Psoas muscle (tissue), 8 donors: ENCODE measurements around the gene SPOCD1. TPM values are rescaled to one million over a fixed set of nuclear protein-coding genes. Genes with fewer than 3 reads are reported as not detected.

ENCODE experiments used
- ATAC-seq, 4 donors: fragments of 200-7000 bp; cut with Tn5 transposase; one replicate each; pipeline ENCODE4 v1.9.1; 2020; ENCODE audit warnings: moderate library complexity in 3 of 4, mild to moderate bottlenecking in 2 of 4
- DNase-seq, 2 donors: peaks; one replicate each; pipeline ENCODE4 v3.0.0-alpha.2; 2020
- H3K27ac ChIP-seq: fragments of 200-600 bp; one replicate; pipeline ENCODE4 v1.8.0; 2022
- H3K27me3 ChIP-seq, 3 donors: fragments of 200-600 bp in 1 of 3; one replicate each; pipeline versions ENCODE4 v1.6.1 to v1.8.0; 2013 to 2022; ENCODE audit warnings: low read length in 2 of 3, mild to moderate bottlenecking in 2 of 3, moderate library complexity in 1 of 3; ENCODE audit not compliant: insufficient read depth in 3 of 3
- H3K36me3 ChIP-seq, 2 donors: fragments of 200-600 bp in 1 of 2; one replicate each; pipeline versions ENCODE4 v1.6.1 to v1.8.0; 2013 to 2022; ENCODE audit warnings: low read depth in 1 of 2, mild to moderate bottlenecking in 1 of 2, moderate library complexity in 1 of 2; ENCODE audit not compliant: insufficient read depth in 1 of 2
- H3K4me1 ChIP-seq: fragments of 200-600 bp; one replicate; pipeline ENCODE4 v1.8.0; 2022
- H3K4me3 ChIP-seq: fragments of 200-600 bp; one replicate; pipeline ENCODE4 v1.8.0; 2022; ENCODE audit warnings: mild to moderate bottlenecking
- H3K9me3 ChIP-seq: fragments of 200-600 bp; one replicate; pipeline ENCODE4 v1.8.0; 2022
- WGBS, 3 donors: extraction: QIAGEN DNeasy Blood & Tissue Kit; methylation state at CpG; one replicate each; pipeline versions ENCODE4 v1.1.6 to v1.1.7; 2013; 5-methylcytosine and 5-hydroxymethylcytosine counted together
- intact Hi-C, 2 donors: fragments of 100-400 bp; cut with DNase I; formaldehyde crosslinking; loops; one replicate each; pipeline versions ENCODE4 v1.11.0 to v1.14.2; 2022
- long read RNA-seq, 2 donors: library from polyadenylated mRNA; unstranded; transcript quantifications; one replicate each; pipeline ENCODE4 v2.0.0, GENCODE V29; 2021
- polyA plus RNA-seq, 3 donors: library from polyadenylated mRNA; stranded (reverse); fragments of 200-250 nt; gene quantifications; one replicate each; pipeline ENCODE4 v1.2.3, GENCODE V29; 2013
- total RNA-seq, 4 donors: library from RNA; stranded (reverse); fragmentation: NEBNext Ultra II Directional in 2 of 4; extraction: Animal tissue kit (Norgen Biotek cat#: 25700) in 2 of 4; gene quantifications; one replicate each; pipeline versions ENCODE4 v1.2.1 to v1.2.4, GENCODE V29; 2021 to 2023
- TF ChIP-seq, protein P1 (sequence below): fragments of 200-600 bp; IDR thresholded peaks from one replicate; pipeline ENCODE4 v1.8.0; 2022; ENCODE audit warnings: antibody characterized with exemption
- donor health status: healthy with polysubstance abuse.
- donor health status: DM: no; HTN: no; CAD: no; lungs with moderate emphysema.
- donor health status: Bipolar disorder and iron deficiency.
- donor health status: healthy.
- donor health status: DM: yes; HTN: yes; CAD: no.
- donor health status: DM: no; HTN: no; CAD: no.
- donor health status: DM: no; HTN: no; CAD: no.
- donor health status: DM: yes; HTN: yes; CAD: no.

Gene SPOCD1
- total RNA-seq (under 1 TPM in 2 of 4 donors, not detected in 2; 0.15 to 0.32 TPM), polyA plus RNA-seq (1 to 10 TPM in 1 of 3 donors, under 1 TPM in 2; 0.05 to 2.5 (median 0.08) TPM)
- long read RNA-seq, donor 1, result 0 reads
- long read RNA-seq, donor 2, result 0 reads

- no peak within 1 kb of the TSS for H3K27ac ChIP-seq
- no peaks in the 10 kb centered on the region for H3K9me3 ChIP-seq
- no peaks in the 10 kb centered on the region for H3K4me1 ChIP-seq
- intact Hi-C loops, result loop anchor here in 1 of 2 donors (10.0 kb wide), 1 partner anchor 149 kb away; no protein-coding TSS in a partner anchor
- H3K36me3 ChIP-seq, result no peaks in the 10 kb centered on the region
- no peak within 1 kb of the TSS for H3K4me3 ChIP-seq
- 40 to 42% (median 41%) methylated on average over 23 of the region's 23 CpGs for WGBS, 3 donors
- ATAC-seq, result peak; percentile 72 to 86 (median 80)
- TF ChIP-seq, protein P1, sequence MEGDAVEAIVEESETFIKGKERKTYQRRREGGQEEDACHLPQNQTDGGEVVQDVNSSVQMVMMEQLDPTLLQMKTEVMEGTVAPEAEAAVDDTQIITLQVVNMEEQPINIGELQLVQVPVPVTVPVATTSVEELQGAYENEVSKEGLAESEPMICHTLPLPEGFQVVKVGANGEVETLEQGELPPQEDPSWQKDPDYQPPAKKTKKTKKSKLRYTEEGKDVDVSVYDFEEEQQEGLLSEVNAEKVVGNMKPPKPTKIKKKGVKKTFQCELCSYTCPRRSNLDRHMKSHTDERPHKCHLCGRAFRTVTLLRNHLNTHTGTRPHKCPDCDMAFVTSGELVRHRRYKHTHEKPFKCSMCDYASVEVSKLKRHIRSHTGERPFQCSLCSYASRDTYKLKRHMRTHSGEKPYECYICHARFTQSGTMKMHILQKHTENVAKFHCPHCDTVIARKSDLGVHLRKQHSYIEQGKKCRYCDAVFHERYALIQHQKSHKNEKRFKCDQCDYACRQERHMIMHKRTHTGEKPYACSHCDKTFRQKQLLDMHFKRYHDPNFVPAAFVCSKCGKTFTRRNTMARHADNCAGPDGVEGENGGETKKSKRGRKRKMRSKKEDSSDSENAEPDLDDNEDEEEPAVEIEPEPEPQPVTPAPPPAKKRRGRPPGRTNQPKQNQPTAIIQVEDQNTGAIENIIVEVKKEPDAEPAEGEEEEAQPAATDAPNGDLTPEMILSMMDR, result peak; percentile 40
- DNase-seq, result peak; percentile 73 to 82
- H3K27me3 ChIP-seq, result no peaks in the 10 kb centered on the region
Observed at GRCh38 chr1:31815752-31816500, at the start of gene SPOCD1. TSS of gene SPOCD1 (minus strand) at chr1:31816022. CDS start at chr1:31815333, 689 bp downstream.

DNA sequence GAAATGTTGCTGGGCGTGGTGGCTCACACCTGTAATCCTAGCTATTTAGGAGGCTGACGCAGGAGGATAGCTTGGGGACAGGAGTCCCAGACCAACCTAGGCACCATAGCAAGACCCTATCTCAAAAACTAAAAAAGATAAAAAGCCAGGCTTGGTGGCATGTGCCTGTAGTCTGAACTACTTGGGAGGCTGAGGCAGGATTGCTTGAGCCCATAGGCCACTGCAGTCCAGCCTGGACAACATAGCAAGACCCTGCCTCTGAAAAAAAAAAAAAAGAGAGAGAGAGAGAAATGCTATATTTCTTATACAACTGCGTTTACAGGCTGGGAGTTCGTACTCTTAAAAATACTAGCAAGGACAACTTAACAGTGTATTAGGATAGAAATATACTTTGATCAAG is 46.2 kb upstream of the SPOCD1 start:
- no peak for DNase-seq
- intact Hi-C loops, result no loop called here

GRCh38 chr1:31861346-31861745 is 45.5 kb upstream of the SPOCD1 start:
- intact Hi-C loops, result no loop called here
- H3K9me3 ChIP-seq, result no peaks in the 10 kb centered on the region
- DNase-seq (no peak), ATAC-seq (no peak)
- no peak overlapping the region for H3K4me3 ChIP-seq
- no peaks in the 10 kb centered on the region for H3K4me1 ChIP-seq
- H3K36me3 ChIP-seq, result no peaks in the 10 kb centered on the region
- WGBS, 3 donors, result 61 to 80% (median 71%) methylated on average over 5 of the region's 5 CpGs
- TF ChIP-seq, protein P1, result no peak
- H3K27ac ChIP-seq, result no peak overlapping the region
- no peaks in the 10 kb centered on the region for H3K27me3 ChIP-seq

More for the DNA sequence above, 46.2 kb upstream of the SPOCD1 start:
- TF ChIP-seq, protein P1, result no peak
- no peaks in the 10 kb centered on the region for H3K36me3 ChIP-seq
- H3K9me3 ChIP-seq, result no peaks in the 10 kb centered on the region
- H3K27ac ChIP-seq, result no peak overlapping the region
- no peaks in the 10 kb centered on the region for H3K4me1 ChIP-seq
- WGBS, 3 donors, result 87 to 90% (median 88%) methylated on average over 4 of the region's 4 CpGs
- no peak overlapping the region for H3K4me3 ChIP-seq
- H3K27me3 ChIP-seq, result no peaks in the 10 kb centered on the region
- no peak for ATAC-seq

- no peaks in the 10 kb centered on the region for H3K4me1 ChIP-seq
- intact Hi-C loops, result no loop called here
- WGBS, 3 donors, result 57 to 69% (median 69%) methylated on average over 7 of the region's 7 CpGs
Observed at GRCh38 chr1:31860581-31860980, 44.8 kb upstream of the SPOCD1 start.

More at GRCh38 chr1:31860581-31860980, 44.8 kb upstream of the SPOCD1 start:
- TF ChIP-seq, protein P1, result no peak
- Histone ChIP-seq H3K36me3 (no peaks in the 10 kb centered on the region), H3K27me3 (no peaks in the 10 kb centered on the region), H3K27ac (no peak overlapping the region), H3K9me3 (no peaks in the 10 kb centered on the region), H3K4me3 (no peak overlapping the region)
- ATAC-seq (no peak), DNase-seq (no peak)
